H1 (cell line): ENCODE results near the gene NEDD4L. TPM values are rescaled to one million over a fixed set of nuclear protein-coding genes. Genes with fewer than 3 reads are reported as not detected.

ENCODE experiments used
- CTCF ChIA-PET: fragments of 300-600 bp; sonication (Branson Sonifier 250); formaldehyde crosslinking; loops from one replicate; lab custom pipeline; 2021; ENCODE audit not compliant: partially characterized antibody; lab: Charles Lee
- POLR2A ChIA-PET: fragments of 300-600 bp; sonication (Branson Sonifier 250); formaldehyde crosslinking; loops from one replicate; lab custom pipeline; 2021; ENCODE audit warnings: inconsistent platforms; ENCODE audit not compliant: partially characterized antibody; lab: Charles Lee
- DNase-seq, 2 experiments: peaks; one replicate each; pipeline versions ENCODE4 v3.0.0 to v3.0.0-alpha.2; 2010 to 2022; ENCODE audit warnings: low spot score in 2 of 2, low read depth in 1 of 2, mixed read lengths in 1 of 2
- FAIRE-seq: peaks from 2 replicates; lab custom pipeline; 2011; peaks lifted over from hg19 to GRCh38; lab: Jason Lieb, UNC
- H2AFZ ChIP-seq: 2 replicates; pipeline ENCODE4 v1.8.1; 2012; ENCODE audit warnings: low read length, inconsistent platforms
- H2AK5ac ChIP-seq: 2 replicates; pipeline ENCODE4 v1.6.1; 2013; ENCODE audit warnings: low read depth, low read length
- H2BK120ac ChIP-seq: replicated peaks from 2 replicates; pipeline ENCODE3; 2013; ENCODE audit warnings: low read depth, low read length, inconsistent platforms
- H2BK12ac ChIP-seq: 2 replicates; pipeline ENCODE4 v1.6.1; 2013; ENCODE audit warnings: low read depth, low read length
- H2BK15ac ChIP-seq: 2 replicates; pipeline ENCODE4 v1.6.1; 2013; ENCODE audit warnings: low read length
- H2BK20ac ChIP-seq: 2 replicates; pipeline ENCODE4 v1.6.1; 2013; ENCODE audit warnings: low read length
- H2BK5ac ChIP-seq: 2 replicates; pipeline ENCODE4 v1.6.1; 2013; ENCODE audit warnings: low read depth, low read length
- H3K14ac ChIP-seq: 2 replicates; pipeline ENCODE4 v1.6.1; 2013; ENCODE audit warnings: inconsistent platforms; ENCODE audit not compliant: insufficient read length
- H3K18ac ChIP-seq: 2 replicates; pipeline ENCODE4 v1.6.1; 2013; ENCODE audit warnings: low read length; ENCODE audit errors: extremely low read depth
- H3K23ac ChIP-seq: 2 replicates; pipeline ENCODE4 v1.6.1; 2013; ENCODE audit warnings: inconsistent platforms; ENCODE audit not compliant: insufficient read length
- H3K23me2 ChIP-seq: 2 replicates; pipeline ENCODE4 v1.6.1; 2013; ENCODE audit warnings: low read depth, low read length
- H3K27ac ChIP-seq: 2 replicates; pipeline ENCODE4 v1.6.1; 2011; ENCODE audit warnings: low read depth, low read length, inconsistent platforms
- H3K27me3 ChIP-seq, 4 experiments: replicated peaks in 1 of 4; 1 replicate in 1 of 4; 2 replicates in 3 of 4; pipeline versions ENCODE4 v1.6.1 to v1.8.1; 2011 to 2013; ENCODE audit warnings: low read length in 3 of 4, mild to moderate bottlenecking in 3 of 4, inconsistent platforms in 2 of 4, mixed read lengths in 2 of 4, moderate library complexity in 1 of 4; ENCODE audit not compliant: control insufficient read depth in 3 of 4, insufficient read depth in 3 of 4; ENCODE audit errors: extremely low read depth in 1 of 4
- H3K36me3 ChIP-seq, 4 experiments: 2 replicates each; pipeline versions ENCODE4 v1.6.1 to v1.8.1; 2011 to 2013; ENCODE audit warnings: mild to moderate bottlenecking in 4 of 4, low read length in 3 of 4, moderate library complexity in 2 of 4, control low read depth in 1 of 4, inconsistent platforms in 1 of 4; ENCODE audit not compliant: insufficient read depth in 4 of 4, control insufficient read depth in 2 of 4
- H3K4ac ChIP-seq: replicated peaks from 2 replicates; pipeline ENCODE3; 2013; ENCODE audit warnings: low read length, low read depth, mixed read lengths, inconsistent platforms; ENCODE audit not compliant: insufficient read length
- H3K4me1 ChIP-seq, 4 experiments: replicated peaks in 1 of 4; 1 replicate in 1 of 4; 2 replicates in 3 of 4; pipeline versions ENCODE4 v1.6.1 to v1.8.1; 2011 to 2013; ENCODE audit warnings: low read length in 3 of 4, inconsistent platforms in 2 of 4, mixed read lengths in 1 of 4; ENCODE audit not compliant: insufficient read depth in 4 of 4, control insufficient read depth in 3 of 4
- H3K4me2 ChIP-seq, 2 experiments: 2 replicates each; pipeline versions ENCODE4 v1.6.1 to v1.8.1; 2011 to 2013; ENCODE audit warnings: low read depth in 2 of 2, low read length in 2 of 2, control low read depth in 1 of 2, inconsistent platforms in 1 of 2, mild to moderate bottlenecking in 1 of 2; ENCODE audit not compliant: insufficient read depth in 1 of 2
- H3K4me3 ChIP-seq, 4 experiments: fragments of 200-600, 300-600 bp in 1 of 4; sonication (generic), shearing (Covaris generic), sonication (Bioruptor Twin) in 1 of 4; 2 replicates each; pipeline versions ENCODE4 v1.5.1 to v1.8.1; 2011 to 2016; ENCODE audit warnings: low read length in 4 of 4, low read depth in 3 of 4, control low read depth in 2 of 4, inconsistent platforms in 2 of 4, mild to moderate bottlenecking in 2 of 4, mixed read lengths in 1 of 4, moderate library complexity in 1 of 4; ENCODE audit not compliant: insufficient read depth in 2 of 4; ENCODE audit errors: extremely low read depth in 1 of 4
- H3K56ac ChIP-seq: replicated peaks from 2 replicates; pipeline ENCODE3; 2013; ENCODE audit warnings: low read depth, mild to moderate bottlenecking, mixed read lengths, low read length, inconsistent platforms; ENCODE audit not compliant: insufficient read length
- H3K79me1 ChIP-seq: 2 replicates; pipeline ENCODE4 v1.6.1; 2013; ENCODE audit warnings: low read depth, low read length, control low read depth
- H3K79me2 ChIP-seq, 2 experiments: 2 replicates each; pipeline versions ENCODE4 v1.6.1 to v1.8.1; 2012 to 2013; ENCODE audit warnings: low read length in 2 of 2, mild to moderate bottlenecking in 2 of 2, inconsistent platforms in 1 of 2; ENCODE audit not compliant: insufficient read depth in 2 of 2, control insufficient read depth in 1 of 2
- H3K9ac ChIP-seq, 4 experiments: replicated peaks in 1 of 4; 1 replicate in 1 of 4; 2 replicates in 3 of 4; pipeline versions ENCODE4 v1.6.1 to v1.8.1; 2011 to 2013; ENCODE audit warnings: low read depth in 3 of 4, low read length in 3 of 4, control low read depth in 2 of 4, mild to moderate bottlenecking in 2 of 4, moderate library complexity in 2 of 4, inconsistent platforms in 1 of 4; ENCODE audit errors: extremely low read depth in 1 of 4
- H3K9me3 ChIP-seq, 2 experiments: 2 replicates each; pipeline versions ENCODE4 v1.6.1 to v1.8.1; 2012 to 2013; ENCODE audit warnings: mild to moderate bottlenecking in 2 of 2, moderate library complexity in 2 of 2, control low read depth in 1 of 2, inconsistent platforms in 1 of 2, low read depth in 1 of 2, low read length in 1 of 2, mixed read lengths in 1 of 2; ENCODE audit not compliant: insufficient read depth in 2 of 2
- H4K20me1 ChIP-seq, 2 experiments: replicated peaks in 1 of 2; 2 replicates each; pipeline versions ENCODE3 to v1.8.1; 2011 to 2013; ENCODE audit warnings: inconsistent platforms in 2 of 2, low read length in 2 of 2, mild to moderate bottlenecking in 1 of 2; ENCODE audit not compliant: insufficient read depth in 2 of 2, control insufficient read depth in 1 of 2
- H4K5ac ChIP-seq: 2 replicates; pipeline ENCODE4 v1.6.1; 2013; ENCODE audit warnings: low read length, low read depth, mixed read lengths, inconsistent platforms; ENCODE audit not compliant: insufficient read length
- H4K8ac ChIP-seq: 2 replicates; pipeline ENCODE4 v1.8.0; 2013; ENCODE audit warnings: mild to moderate bottlenecking, moderate library complexity, low read length, inconsistent platforms; ENCODE audit not compliant: insufficient read depth; ENCODE audit errors: extremely low read depth
- H4K91ac ChIP-seq: replicated peaks from 2 replicates; pipeline ENCODE3; 2013; ENCODE audit warnings: low read length, mixed read lengths, inconsistent platforms; ENCODE audit not compliant: insufficient read length
- ASH2L ChIP-seq: fragments of 200-600, 300-600 bp; sonication (generic); IDR thresholded peaks from one replicate; pipeline ENCODE4 v1.7.1; 2017; ENCODE audit warnings: low read length
- BACH1 ChIP-seq: IDR thresholded peaks from 2 replicates; pipeline ENCODE4 v1.6.1; 2012; ENCODE audit warnings: low read length, improper control_type of control experiment
- CHD1 ChIP-seq: IDR thresholded peaks from 2 replicates; pipeline ENCODE4 v1.6.1; 2012; ENCODE audit warnings: low read depth, low read length, improper control_type of control experiment
- CREB1 ChIP-seq: IDR thresholded peaks from 2 replicates; pipeline ENCODE4 v1.6.1; 2012; ENCODE audit warnings: inconsistent platforms
- EGR1 ChIP-seq: IDR thresholded peaks from 2 replicates; pipeline ENCODE4 v1.6.1; 2011; ENCODE audit warnings: low read depth, low read length, borderline replicate concordance
- EP300 ChIP-seq, 2 experiments: IDR thresholded peaks; 1 replicate in 1 of 2; 2 replicates in 1 of 2; pipeline ENCODE4 v1.6.1; 2011 to 2012; ENCODE audit warnings: low read depth in 2 of 2, low read length in 2 of 2, mild to moderate bottlenecking in 2 of 2, borderline replicate concordance in 1 of 2, inconsistent platforms in 1 of 2, moderate library complexity in 1 of 2
- EZH2 ChIP-seq: fragments of 200-600 bp; sonication (generic); IDR thresholded peaks from 2 replicates; pipeline ENCODE4 v1.7.1; 2012; ENCODE audit warnings: low read depth, mild to moderate bottlenecking, moderate library complexity, low read length, inconsistent platforms; ENCODE audit not compliant: severe bottlenecking
- HDAC2 ChIP-seq, 2 experiments: fragments of 300-600 bp in 1 of 2; sonication (generic) in 1 of 2; IDR thresholded peaks; 2 replicates each; pipeline ENCODE4 v1.6.1; 2011 to 2012; ENCODE audit warnings: low read depth in 2 of 2, low read length in 2 of 2, mild to moderate bottlenecking in 2 of 2, moderate library complexity in 2 of 2, borderline replicate concordance in 1 of 2, inconsistent platforms in 1 of 2
- PHF8 ChIP-seq: fragments of 200-600 bp; sonication (generic); conservative IDR thresholded peaks from 2 replicates; pipeline ENCODE4 v1.7.1; 2012; ENCODE audit warnings: low read depth, mild to moderate bottlenecking, inconsistent platforms, low read length, moderate library complexity
- POLR2A ChIP-seq, 2 experiments: IDR thresholded peaks; 1 replicate in 1 of 2; 2 replicates in 1 of 2; pipeline ENCODE4 v1.6.1; 2011; ENCODE audit warnings: low read depth in 2 of 2, low read length in 2 of 2, mild to moderate bottlenecking in 2 of 2; ENCODE audit errors: control extremely low read depth in 1 of 2
- RAD21 ChIP-seq, 2 experiments: IDR thresholded peaks in 1 of 2; conservative IDR thresholded peaks in 1 of 2; 2 replicates each; pipeline ENCODE4 v1.6.1; 2011; ENCODE audit warnings: low read depth in 2 of 2, low read length in 2 of 2, improper control_type of control experiment in 1 of 2, inconsistent platforms in 1 of 2, mild to moderate bottlenecking in 1 of 2, moderate library complexity in 1 of 2
- SIX5 ChIP-seq: IDR thresholded peaks from 2 replicates; pipeline ENCODE4 v1.6.1; 2011; ENCODE audit warnings: mild to moderate bottlenecking, low read depth, low read length
- SP1 ChIP-seq: IDR thresholded peaks from 2 replicates; pipeline ENCODE4 v1.6.1; 2011; ENCODE audit warnings: low read depth, low read length
- SP4 ChIP-seq: IDR thresholded peaks from 2 replicates; pipeline ENCODE4 v1.6.1; 2012; ENCODE audit warnings: low read length, inconsistent platforms
- SUZ12 ChIP-seq: fragments of 200-600 bp; sonication (generic); IDR thresholded peaks from 2 replicates; pipeline ENCODE4 v1.6.1; 2012; ENCODE audit warnings: mild to moderate bottlenecking, inconsistent platforms, low read length, moderate library complexity, mixed read lengths
- WGBS, 2 experiments: shearing (Covaris generic) in 1 of 2; methylation state at CpG; one replicate each; pipeline versions ENCODE4 v1.1.6 to v1.1.7; 2013 to 2015; ENCODE audit warnings: low lambda C conversion rate in 2 of 2, mixed read lengths in 2 of 2, inconsistent platforms in 1 of 2, low coverage in 1 of 2, missing lambda C conversion rate in 1 of 2; ENCODE audit not compliant: insufficient replicate concordance in 2 of 2, insufficient coverage in 1 of 2, insufficient read length in 1 of 2; ENCODE audit errors: extremely low coverage in 1 of 2, missing lambda C conversion rate in 1 of 2; 5-methylcytosine and 5-hydroxymethylcytosine counted together
- polyA plus RNA-seq, 7 experiments: library from polyadenylated mRNA; depleted of rRNA in 3 of 7; stranded (reverse) in 5 of 7; unstranded in 2 of 7; fragments of >200 nt in 5 of 7; fragments of 200-250 nt in 2 of 7; gene quantifications; 1 replicate in 5 of 7; 2 replicates in 1 of 7; 4 replicates in 1 of 7; pipeline versions ENCODE4 v1.2.1 to v1.2.3, GENCODE V29; 2011 to 2013; ENCODE audit warnings: missing spikeins in 2 of 7, mixed read lengths in 2 of 7
- total RNA-seq: library from RNA; stranded (reverse); fragmentation: NEBNext Ultra II Directional; extraction: Animal tissue kit (Norgen Biotek cat#: 25700); gene quantifications from 2 replicates; pipeline ENCODE4 v1.2.1, GENCODE V29; 2021

NEDD4L gene
- total and polyA plus RNA-seq, 2 of the 8 experiments (the other 6 are each of a cell fraction or from before 2014, with no cell fraction given): 37.3 to 69.8 TPM

- no peak overlapping the region for H3K14ac ChIP-seq
- H3K27ac ChIP-seq: no peak overlapping the region
- H4K20me1 ChIP-seq: no peaks in the 10 kb centered on the region
- no peak overlapping the region for H2AFZ ChIP-seq
- H3K4me1 ChIP-seq: peaks cover 5 to 19% (median 13%) of the 10 kb centered on the region in 4 experiments
- no peak overlapping the region for H2AK5ac ChIP-seq
- no peak overlapping the region for H2BK120ac ChIP-seq
- H3K9ac ChIP-seq: no peak overlapping the region
- H4K5ac ChIP-seq: no peak overlapping the region
- 100% methylated on average over 2 of the region's 2 CpGs; no CpG with 5 or more reads in 1 of the 2 experiments for whole genome bisulfite sequencing, 2 experiments
- H2BK12ac ChIP-seq: no peak overlapping the region
- H3K4me3 ChIP-seq: no peak overlapping the region
- no peaks in the 10 kb centered on the region; a peak in 1 of 4 replicates for H3K79me2 ChIP-seq
- H3K27me3 ChIP-seq: no peaks in the 10 kb centered on the region
- DNase-seq: no peak
- no peaks in the 10 kb centered on the region for H3K23me2 ChIP-seq
- H4K8ac ChIP-seq: no peak overlapping the region
- H3K79me1 ChIP-seq: no peaks in the 10 kb centered on the region
- no peak overlapping the region for H2BK5ac ChIP-seq
- no peak overlapping the region for H3K23ac ChIP-seq
- ChIA-PET POLR2A (interaction anchor here (0.6 kb wide), 1 partner anchor 162 kb away, joined by 3 read pairs; no protein-coding TSS in a partner anchor), CTCF (interaction anchor here (2.4 to 3.8 kb wide), 2 partner anchors 11 to 15 kb away, joined by 6 to 11 read pairs; no protein-coding TSS in a partner anchor)
- no peak overlapping the region for H3K4me2 ChIP-seq
- no peak overlapping the region for H2BK20ac ChIP-seq
- peaks cover 0 to 18% (median 5%) of the 10 kb centered on the region in 4 experiments; a peak in 5 of 8 replicates for H3K36me3 ChIP-seq
- no peak for FAIRE-seq
- H2BK15ac ChIP-seq: no peak overlapping the region
- H3K9me3 ChIP-seq: no peaks in the 10 kb centered on the region
- no peak overlapping the region for H3K4ac ChIP-seq
- no peak overlapping the region for H3K18ac ChIP-seq
- H4K91ac ChIP-seq: no peak overlapping the region
- H3K56ac ChIP-seq: no peak overlapping the region
- TF ChIP-seq EZH2: no peak
- TF ChIP-seq HDAC2 (IDR thresholded peaks at IDR 0.05; ENCODE audit: borderline replicate concordance in 1 of 2, low read depth in 2 of 2, low read length in 2 of 2): no peak
- TF ChIP-seq EGR1: no peak
- no peak for TF ChIP-seq PHF8
- no peak for TF ChIP-seq POLR2A (IDR thresholded peaks at IDR 0.05; ENCODE audit: control extremely low read depth in 1 of 2, low read depth in 2 of 2, low read length in 2 of 2)
- no peak for TF ChIP-seq CHD1
- TF ChIP-seq SP4: no peak
- no peak for TF ChIP-seq SUZ12
- no peak for TF ChIP-seq BACH1
- TF ChIP-seq ASH2L: no peak
- TF ChIP-seq RAD21 (IDR thresholded peaks at IDR 0.05 in 1 of 2, conservative IDR thresholded peaks at IDR 0.05 in 1 of 2; ENCODE audit: low read depth in 2 of 2, low read length in 2 of 2): no peak
- no peak for TF ChIP-seq SIX5
- no peak for TF ChIP-seq CREB1
- TF ChIP-seq EP300 (IDR thresholded peaks at IDR 0.05; ENCODE audit: borderline replicate concordance in 1 of 2, low read depth in 2 of 2, low read length in 2 of 2): no peak
- no peak for TF ChIP-seq SP1
Measured at GRCh38 chr18:58349650-58350049, 305.6 kb downstream of the NEDD4L start.
